SK-N-SH treated with all-trans-retinoic acid at 6 μM for 48 hours (cell line): ENCODE data around the gene REXO1.

ENCODE experiments used
- CREB5 ChIP-seq: fragments of 250-450 bp; sonication (Bioruptor Pico); IDR thresholded peaks from 2 replicates; pipeline ENCODE4 v1.5.1; 2020; ENCODE audit warnings: low read depth, mild to moderate bottlenecking, moderate library complexity
- GLIS3 ChIP-seq: fragments of 250-450 bp; sonication (Bioruptor Pico); IDR thresholded peaks from 2 replicates; pipeline ENCODE4 v1.5.0; 2020; ENCODE audit warnings: mild to moderate bottlenecking, moderate library complexity
- PATZ1 ChIP-seq: fragments of 250-450 bp; sonication (Bioruptor Pico); IDR thresholded peaks from 2 replicates; pipeline ENCODE4 v1.8.0; 2020; ENCODE audit warnings: mild to moderate bottlenecking, moderate library complexity, borderline replicate concordance
- RARB ChIP-seq: fragments of 250-450 bp; sonication (Bioruptor Pico); IDR thresholded peaks from 2 replicates; pipeline ENCODE4 v1.8.0; 2021; ENCODE audit warnings: mild to moderate bottlenecking, moderate library complexity
- SNAI2 ChIP-seq: fragments of 250-450 bp; sonication (Bioruptor Pico); IDR thresholded peaks from 2 replicates; pipeline ENCODE4 v1.5.0; 2020; ENCODE audit warnings: mild to moderate bottlenecking, moderate library complexity
- TOX ChIP-seq: fragments of 250-450 bp; sonication (Bioruptor Pico); IDR thresholded peaks from 2 replicates; pipeline ENCODE4 v1.8.0; 2021; ENCODE audit warnings: mild to moderate bottlenecking, moderate library complexity, borderline replicate concordance
- ZC3H10 ChIP-seq: fragments of 250-450 bp; sonication (Bioruptor Pico); IDR thresholded peaks from 2 replicates; pipeline ENCODE4 v1.5.1; 2021; ENCODE audit warnings: mild to moderate bottlenecking, moderate library complexity
- ZFP3 ChIP-seq: fragments of 250-450 bp; sonication (Bioruptor Pico); IDR thresholded peaks from 2 replicates; pipeline ENCODE4 v1.5.0; 2020; ENCODE audit warnings: mild to moderate bottlenecking, moderate library complexity
- ZFP30 ChIP-seq: fragments of 450-650 bp; formaldehyde crosslinking; IDR thresholded peaks from 2 replicates; pipeline ENCODE4 v1.5.0; 2022; ENCODE audit warnings: mild to moderate bottlenecking, moderate library complexity
- ZNF70 ChIP-seq: fragments of 450-650 bp; formaldehyde crosslinking; IDR thresholded peaks from 2 replicates; pipeline ENCODE4 v1.5.0; 2020; ENCODE audit warnings: mild to moderate bottlenecking, moderate library complexity

- no peak for TF ChIP-seq ZFP30 (CRISPR knock-in tag)
- no peak for TF ChIP-seq CREB5 (CRISPR knock-in tag)
- no peak for TF ChIP-seq ZNF70 (CRISPR knock-in tag)
- no peak for TF ChIP-seq RARB (CRISPR knock-in tag)
- no peak for TF ChIP-seq ZC3H10 (CRISPR knock-in tag)
- TF ChIP-seq PATZ1 (CRISPR knock-in tag), result no peak
- TF ChIP-seq TOX (CRISPR knock-in tag), result no peak
- no peak for TF ChIP-seq SNAI2
- TF ChIP-seq ZFP3, result no peak
- no peak for TF ChIP-seq GLIS3
Observed at GRCh38 chr19:1896508-1896907, 48.2 kb upstream of the REXO1 start.
